ENCODE data around the gene GHR.

GRCh38 chr5:42599106-42599505, 175.9 kb downstream of the GHR start:
- TF ChIP-seq, protein P1, sequence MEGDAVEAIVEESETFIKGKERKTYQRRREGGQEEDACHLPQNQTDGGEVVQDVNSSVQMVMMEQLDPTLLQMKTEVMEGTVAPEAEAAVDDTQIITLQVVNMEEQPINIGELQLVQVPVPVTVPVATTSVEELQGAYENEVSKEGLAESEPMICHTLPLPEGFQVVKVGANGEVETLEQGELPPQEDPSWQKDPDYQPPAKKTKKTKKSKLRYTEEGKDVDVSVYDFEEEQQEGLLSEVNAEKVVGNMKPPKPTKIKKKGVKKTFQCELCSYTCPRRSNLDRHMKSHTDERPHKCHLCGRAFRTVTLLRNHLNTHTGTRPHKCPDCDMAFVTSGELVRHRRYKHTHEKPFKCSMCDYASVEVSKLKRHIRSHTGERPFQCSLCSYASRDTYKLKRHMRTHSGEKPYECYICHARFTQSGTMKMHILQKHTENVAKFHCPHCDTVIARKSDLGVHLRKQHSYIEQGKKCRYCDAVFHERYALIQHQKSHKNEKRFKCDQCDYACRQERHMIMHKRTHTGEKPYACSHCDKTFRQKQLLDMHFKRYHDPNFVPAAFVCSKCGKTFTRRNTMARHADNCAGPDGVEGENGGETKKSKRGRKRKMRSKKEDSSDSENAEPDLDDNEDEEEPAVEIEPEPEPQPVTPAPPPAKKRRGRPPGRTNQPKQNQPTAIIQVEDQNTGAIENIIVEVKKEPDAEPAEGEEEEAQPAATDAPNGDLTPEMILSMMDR (IDR thresholded peaks at IDR 0.05), result no peak
- TF ChIP-seq POLR2AphosphoS5 (IDR thresholded peaks at IDR 0.05; ENCODE audit: low read depth, low read length), result no peak

All from Panc1 (cell line).